Measurements from ENCODE around the gene PPFIA1.

- TF ChIP-seq CTCF (conservative IDR thresholded peaks at IDR 0.05) (no peak), ZFX (IDR thresholded peaks at IDR 0.05) (no peak)
These were observed 161.6 kb downstream of the PPFIA1 start for GRCh38 chr11:70432065-70432464.

Measured in C4-2B (cell line).